ENCODE results near the gene KCNH1. TPM values are rescaled to one million over a fixed set of nuclear protein-coding genes. Genes with fewer than 3 reads are reported as not detected.

Gene KCNH1
- polyA plus RNA-seq, 2 of the 4 experiments (the other 2 are of a cell fraction), result 5.1 to 7.9 TPM

DNA sequence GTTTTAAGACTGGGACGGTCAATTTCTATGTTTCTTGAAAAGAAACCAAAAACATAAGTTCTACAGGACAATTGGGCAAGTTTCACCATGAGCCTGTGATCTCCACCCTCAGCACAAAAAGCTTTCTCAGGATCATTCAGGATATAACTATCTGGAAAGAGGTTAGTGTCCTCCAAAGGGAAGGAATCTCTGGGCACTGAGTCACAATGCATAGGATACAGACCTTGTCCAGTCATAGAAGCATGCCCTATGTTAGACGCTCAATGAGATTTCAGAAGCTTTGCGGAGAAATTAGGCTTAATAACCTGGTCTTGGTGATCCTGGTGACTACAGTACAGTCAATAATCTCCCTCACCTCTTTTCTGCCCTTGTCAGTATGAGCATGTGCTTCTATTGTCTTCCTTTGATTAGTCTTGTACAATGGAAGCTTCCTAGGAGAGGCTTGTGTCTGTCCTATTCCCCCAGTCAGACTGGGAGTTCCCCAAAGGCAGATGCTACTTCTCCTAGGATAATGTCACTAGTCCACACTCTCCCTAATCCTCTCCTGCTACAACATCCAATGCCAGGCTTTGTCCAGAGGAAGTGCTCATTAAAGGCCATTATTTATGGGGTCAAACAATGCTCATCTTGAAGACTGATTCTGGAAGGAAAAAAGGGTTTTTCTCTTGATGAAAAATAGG, 97.4 kb downstream of the KCNH1 start:
- ChIA-PET CTCF (interaction anchor here (0.6 to 1.5 kb wide), 2 partner anchors 15 to 98 kb away, joined by 3 to 10 read pairs; partner anchors contain the start of gene KCNH1), POLR2A (interaction anchor here (0.7 to 0.8 kb wide), 3 partner anchors 23 to 350 kb away, joined by 5 to 8 read pairs (median 6); no protein-coding TSS in a partner anchor)
- Histone ChIP-seq H3K4me3 (no peak overlapping the region), H3K27ac (peak overlapping the region; percentile 71 to 86), H3K9me3 (no peaks in the 10 kb centered on the region), H3K4me1 (peaks cover 17% of the 10 kb centered on the region), H3K4me2 (peak overlapping the region; percentile 64)
- DNase-seq (ENCODE audit: low read depth in 1 of 2, low spot score in 1 of 2) (no peak), FAIRE-seq (no peak), ATAC-seq (peak; percentile 15 to 43; a peak in 4 of 6 replicates)
- TF ChIP-seq RCOR1 (IDR thresholded peaks at IDR 0.05; ENCODE audit: low read depth, low read length), result no peak
- TF ChIP-seq, protein P1, sequence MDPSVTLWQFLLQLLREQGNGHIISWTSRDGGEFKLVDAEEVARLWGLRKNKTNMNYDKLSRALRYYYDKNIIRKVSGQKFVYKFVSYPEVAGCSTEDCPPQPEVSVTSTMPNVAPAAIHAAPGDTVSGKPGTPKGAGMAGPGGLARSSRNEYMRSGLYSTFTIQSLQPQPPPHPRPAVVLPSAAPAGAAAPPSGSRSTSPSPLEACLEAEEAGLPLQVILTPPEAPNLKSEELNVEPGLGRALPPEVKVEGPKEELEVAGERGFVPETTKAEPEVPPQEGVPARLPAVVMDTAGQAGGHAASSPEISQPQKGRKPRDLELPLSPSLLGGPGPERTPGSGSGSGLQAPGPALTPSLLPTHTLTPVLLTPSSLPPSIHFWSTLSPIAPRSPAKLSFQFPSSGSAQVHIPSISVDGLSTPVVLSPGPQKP (IDR thresholded peaks at IDR 0.05; ENCODE audit: low read depth, low read length), result no peak
- peak; percentile 12; the same call in 1 of the 2 replicates for TF ChIP-seq HOXB13 (CRISPR knock-in tag; IDR thresholded peaks at IDR 0.05; ENCODE audit: low read depth)
- TF ChIP-seq GATA3 (IDR thresholded peaks at IDR 0.05; ENCODE audit: borderline replicate concordance), result no peak
- TF ChIP-seq, protein P2, sequence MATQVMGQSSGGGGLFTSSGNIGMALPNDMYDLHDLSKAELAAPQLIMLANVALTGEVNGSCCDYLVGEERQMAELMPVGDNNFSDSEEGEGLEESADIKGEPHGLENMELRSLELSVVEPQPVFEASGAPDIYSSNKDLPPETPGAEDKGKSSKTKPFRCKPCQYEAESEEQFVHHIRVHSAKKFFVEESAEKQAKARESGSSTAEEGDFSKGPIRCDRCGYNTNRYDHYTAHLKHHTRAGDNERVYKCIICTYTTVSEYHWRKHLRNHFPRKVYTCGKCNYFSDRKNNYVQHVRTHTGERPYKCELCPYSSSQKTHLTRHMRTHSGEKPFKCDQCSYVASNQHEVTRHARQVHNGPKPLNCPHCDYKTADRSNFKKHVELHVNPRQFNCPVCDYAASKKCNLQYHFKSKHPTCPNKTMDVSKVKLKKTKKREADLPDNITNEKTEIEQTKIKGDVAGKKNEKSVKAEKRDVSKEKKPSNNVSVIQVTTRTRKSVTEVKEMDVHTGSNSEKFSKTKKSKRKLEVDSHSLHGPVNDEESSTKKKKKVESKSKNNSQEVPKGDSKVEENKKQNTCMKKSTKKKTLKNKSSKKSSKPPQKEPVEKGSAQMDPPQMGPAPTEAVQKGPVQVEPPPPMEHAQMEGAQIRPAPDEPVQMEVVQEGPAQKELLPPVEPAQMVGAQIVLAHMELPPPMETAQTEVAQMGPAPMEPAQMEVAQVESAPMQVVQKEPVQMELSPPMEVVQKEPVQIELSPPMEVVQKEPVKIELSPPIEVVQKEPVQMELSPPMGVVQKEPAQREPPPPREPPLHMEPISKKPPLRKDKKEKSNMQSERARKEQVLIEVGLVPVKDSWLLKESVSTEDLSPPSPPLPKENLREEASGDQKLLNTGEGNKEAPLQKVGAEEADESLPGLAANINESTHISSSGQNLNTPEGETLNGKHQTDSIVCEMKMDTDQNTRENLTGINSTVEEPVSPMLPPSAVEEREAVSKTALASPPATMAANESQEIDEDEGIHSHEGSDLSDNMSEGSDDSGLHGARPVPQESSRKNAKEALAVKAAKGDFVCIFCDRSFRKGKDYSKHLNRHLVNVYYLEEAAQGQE (IDR thresholded peaks at IDR 0.05), result no peak
- 94% methylated on average over 3 of the region's 3 CpGs for WGBS (ENCODE audit: missing lambda C conversion rate)

DNA sequence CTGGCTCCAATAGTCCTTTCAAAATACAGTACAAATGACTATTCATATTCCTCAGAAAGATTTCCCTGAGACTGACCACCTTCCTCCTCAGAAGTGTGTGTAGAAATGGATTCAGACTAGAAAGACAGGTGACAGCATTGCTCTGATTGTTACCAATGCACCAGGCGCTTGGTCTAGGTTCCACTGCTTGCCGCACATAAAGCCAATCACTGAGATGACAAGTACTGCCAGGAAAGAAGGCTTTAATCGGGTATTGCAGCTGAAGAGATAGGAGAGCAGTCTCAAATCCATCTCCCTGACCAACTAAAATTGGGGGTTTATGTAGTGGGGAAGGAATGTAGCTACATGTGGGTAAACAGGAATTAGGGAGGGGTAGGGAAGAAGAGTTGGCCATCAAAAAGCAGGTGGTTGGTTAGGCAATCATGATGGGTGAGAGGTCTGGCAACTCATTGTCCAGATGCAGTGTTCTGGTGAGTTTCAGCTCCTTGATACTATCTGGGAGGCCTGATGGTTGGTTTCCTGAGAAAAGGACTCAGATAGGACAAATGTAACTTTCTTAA, 98.0 kb downstream of the KCNH1 start:
- Histone ChIP-seq H3K4me2 (no peak overlapping the region), H3K4me3 (no peak overlapping the region), H3K9me3 (no peaks in the 10 kb centered on the region), H3K27ac (peak overlapping the region; percentile 71 to 86; a peak in 5 of 6 replicates), H3K4me1 (peaks cover 17% of the 10 kb centered on the region)
- FAIRE-seq (no peak), DNase-seq (ENCODE audit: low read depth in 1 of 2, low spot score in 1 of 2) (no peak), ATAC-seq (no peak)
- POLR2A ChIA-PET, result no interaction called here
- CTCF ChIA-PET, result interaction anchor here (0.6 kb wide), 1 partner anchor 14 kb away, joined by 3 read pairs; no protein-coding TSS in a partner anchor
- 83% methylated on average over 3 of the region's 3 CpGs for WGBS (ENCODE audit: missing lambda C conversion rate)
- no peak for TF ChIP-seq MAFK (IDR thresholded peaks at IDR 0.05; ENCODE audit: partially characterized antibody)
- no peak for TF ChIP-seq RAD21 (conservative IDR thresholded peaks at IDR 0.05 in 1 of 2, IDR thresholded peaks at IDR 0.05 in 1 of 2)
- TF ChIP-seq CHD2 (IDR thresholded peaks at IDR 0.05; ENCODE audit: low read length, partially characterized antibody), result no peak
- no peak for TF ChIP-seq HOXA7 (CRISPR knock-in tag; IDR thresholded peaks at IDR 0.05)

DNA sequence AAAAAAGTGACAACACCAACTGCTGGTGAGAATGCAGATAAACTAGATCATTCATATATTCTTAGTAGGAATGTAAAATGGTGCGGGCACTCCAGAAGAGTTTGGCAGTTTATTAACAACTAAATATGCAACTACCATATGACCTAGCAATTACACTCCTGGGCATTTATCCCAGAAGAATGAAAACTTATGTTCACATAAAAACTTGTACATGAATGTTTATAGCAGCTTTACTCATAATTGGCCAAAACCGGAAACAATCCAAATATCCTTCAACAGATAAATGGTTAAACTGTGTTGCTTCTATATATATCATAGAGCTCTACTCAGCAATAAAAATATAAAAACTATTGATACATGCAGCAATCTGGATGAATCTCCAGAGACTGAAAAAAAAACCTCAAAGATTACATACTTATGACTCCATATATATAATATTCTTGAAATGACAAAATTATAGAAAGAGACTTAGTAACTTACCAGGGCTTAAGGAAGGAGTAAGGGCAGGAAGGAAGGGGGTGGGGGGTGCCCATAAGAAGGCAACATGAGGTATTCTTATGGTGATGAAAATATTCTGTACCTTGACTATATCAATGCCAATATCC, 99.9 kb downstream of the KCNH1 start:
- Histone ChIP-seq H3K9me3 (no peaks in the 10 kb centered on the region), H3K4me1 (peaks cover 17% of the 10 kb centered on the region), H3K4me3 (no peak overlapping the region), H3K27ac (no peak overlapping the region), H3K4me2 (no peak overlapping the region)
- TF ChIP-seq JUN (IDR thresholded peaks at IDR 0.05) (no peak), EP300 (IDR thresholded peaks at IDR 0.05) (no peak), MAZ (IDR thresholded peaks at IDR 0.05; ENCODE audit: borderline replicate concordance, low read depth, low read length) (no peak), CHD4 (IDR thresholded peaks at IDR 0.05; ENCODE audit: borderline replicate concordance) (no peak), TFCP2L1 (CRISPR knock-in tag; IDR thresholded peaks at IDR 0.05) (no peak), NR3C1 (IDR thresholded peaks at IDR 0.05) (no peak), MYC (IDR thresholded peaks at IDR 0.05; ENCODE audit: borderline replicate concordance, low read length) (no peak), PHF8 (IDR thresholded peaks at IDR 0.05; ENCODE audit: borderline replicate concordance, low read depth) (no peak), CHD2 (IDR thresholded peaks at IDR 0.05; ENCODE audit: low read length, partially characterized antibody) (no peak), SMC3 (IDR thresholded peaks at IDR 0.05) (no peak)
- TF ChIP-seq, protein P3, sequence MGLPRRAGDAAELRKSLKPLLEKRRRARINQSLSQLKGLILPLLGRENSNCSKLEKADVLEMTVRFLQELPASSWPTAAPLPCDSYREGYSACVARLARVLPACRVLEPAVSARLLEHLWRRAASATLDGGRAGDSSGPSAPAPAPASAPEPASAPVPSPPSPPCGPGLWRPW (IDR thresholded peaks at IDR 0.05), result no peak
- no peak for DNase-seq (ENCODE audit: low read depth in 1 of 2, low spot score in 1 of 2)
- ATAC-seq, result no peak
- 87% methylated on average over 2 of the region's 2 CpGs for WGBS (ENCODE audit: missing lambda C conversion rate)
- POLR2A ChIA-PET, result no interaction called here
- CTCF ChIA-PET, result no interaction called here
- no peak for FAIRE-seq

Data from A549 (cell line).